BLaER1 (cell line): ENCODE results near the gene JAGN1.
A peak's percentile ranks its signal among the peaks of the same experiment; 100 is the strongest.

Experiments used
- H3K27ac ChIP-seq: shearing (Covaris generic); formaldehyde crosslinking; 2 replicates; pipeline ENCODE4 v1.8.1; 2022
- H3K27me3 ChIP-seq: shearing (Covaris generic); formaldehyde crosslinking; 2 replicates; pipeline ENCODE4 v1.8.1; 2022
- H3K36me3 ChIP-seq: shearing (Covaris generic); formaldehyde crosslinking; 2 replicates; pipeline ENCODE4 v1.8.1; 2022
- H3K4me1 ChIP-seq: shearing (Covaris generic); formaldehyde crosslinking; 2 replicates; pipeline ENCODE4 v1.8.1; 2022
- H3K4me2 ChIP-seq: shearing (Covaris generic); formaldehyde crosslinking; 2 replicates; pipeline ENCODE4 v1.8.1; 2022
- H3K4me3 ChIP-seq: shearing (Covaris generic); formaldehyde crosslinking; 2 replicates; pipeline ENCODE4 v1.8.1; 2022
- H3K9ac ChIP-seq: shearing (Covaris generic); formaldehyde crosslinking; 2 replicates; pipeline ENCODE4 v1.8.1; 2022
- H3K9me3 ChIP-seq: shearing (Covaris generic); formaldehyde crosslinking; 2 replicates; pipeline ENCODE4 v1.8.1; 2022
- H4K20me1 ChIP-seq: shearing (Covaris generic); formaldehyde crosslinking; 2 replicates; pipeline ENCODE4 v1.8.1; 2022
- Cebpa-rat ChIP-seq: shearing (Covaris generic); IDR thresholded peaks from 2 replicates; pipeline ENCODE4 v1.8.1; 2022

The JAGN1 gene

GRCh38 chr3:9906480-9906879 is 16.1 kb downstream of the JAGN1 start:
- H3K4me1 ChIP-seq: peaks cover 22% of the 10 kb centered on the region
- no peaks in the 10 kb centered on the region for H3K27me3 ChIP-seq
- no peaks in the 10 kb centered on the region for H3K36me3 ChIP-seq

GRCh38 chr3:9908286-9908685 is 17.9 kb downstream of the JAGN1 start:
- Histone ChIP-seq H4K20me1 (no peaks in the 10 kb centered on the region), H3K9me3 (no peaks in the 10 kb centered on the region)

More at GRCh38 chr3:9906480-9906879, 16.1 kb downstream of the JAGN1 start:
- no peak overlapping the region for H3K4me3 ChIP-seq
- no peak for TF ChIP-seq Cebpa-rat
- no peaks in the 10 kb centered on the region for H4K20me1 ChIP-seq
- no peak overlapping the region for H3K27ac ChIP-seq
- H3K9me3 ChIP-seq: no peaks in the 10 kb centered on the region
- no peak overlapping the region for H3K4me2 ChIP-seq
- no peak overlapping the region for H3K9ac ChIP-seq

GRCh38 chr3:9909221-9910013 is 19.0 kb downstream of the JAGN1 start:
- Histone ChIP-seq H3K36me3 (no peaks in the 10 kb centered on the region), H3K4me3 (no peak overlapping the region), H3K4me1 (peaks cover 9% of the 10 kb centered on the region), H3K9me3 (no peaks in the 10 kb centered on the region), H3K27ac (no peak overlapping the region), H3K9ac (no peak overlapping the region), H4K20me1 (no peaks in the 10 kb centered on the region), H3K27me3 (peaks cover 3% of the 10 kb centered on the region; the same call in 1 of the 2 replicates), H3K4me2 (no peak overlapping the region)
- TF ChIP-seq Cebpa-rat: no peak

More at GRCh38 chr3:9908286-9908685, 17.9 kb downstream of the JAGN1 start:
- Histone ChIP-seq H3K4me1 (peaks cover 4% of the 10 kb centered on the region), H3K36me3 (no peaks in the 10 kb centered on the region), H3K9ac (no peak overlapping the region), H3K27ac (no peak overlapping the region), H3K4me2 (no peak overlapping the region), H3K4me3 (no peak overlapping the region), H3K27me3 (no peaks in the 10 kb centered on the region)
- TF ChIP-seq Cebpa-rat: no peak

GRCh38 chr3:9911863-9912262 is 21.5 kb downstream of the JAGN1 start:
- H3K36me3 ChIP-seq: no peaks in the 10 kb centered on the region
- H3K9me3 ChIP-seq: no peaks in the 10 kb centered on the region
- H3K4me3 ChIP-seq: no peak overlapping the region
- H3K4me2 ChIP-seq: no peak overlapping the region
- no peaks in the 10 kb centered on the region for H4K20me1 ChIP-seq
- H3K27me3 ChIP-seq: peaks cover 19% of the 10 kb centered on the region
- H3K4me1 ChIP-seq: peaks cover 34% of the 10 kb centered on the region
- TF ChIP-seq Cebpa-rat: no peak
- H3K27ac ChIP-seq: no peak overlapping the region
- H3K9ac ChIP-seq: no peak overlapping the region

- Histone ChIP-seq H3K4me3 (no peak overlapping the region), H3K9ac (no peak overlapping the region), H3K27me3 (peaks cover 19% of the 10 kb centered on the region), H3K4me1 (peaks cover 39% of the 10 kb centered on the region), H4K20me1 (no peaks in the 10 kb centered on the region), H3K9me3 (no peaks in the 10 kb centered on the region), H3K27ac (no peak overlapping the region), H3K36me3 (no peaks in the 10 kb centered on the region), H3K4me2 (no peak overlapping the region)
- TF ChIP-seq Cebpa-rat: no peak
Measured at GRCh38 chr3:9912294-9912935, 22.0 kb downstream of the JAGN1 start.

GRCh38 chr3:9913601-9914000 is 23.2 kb downstream of the JAGN1 start:
- H3K4me2 ChIP-seq: peak overlapping the region; percentile 14; the same call in 1 of the 2 replicates
- H3K4me1 ChIP-seq: peaks cover 43% of the 10 kb centered on the region
- no peak overlapping the region for H3K9ac ChIP-seq
- no peak overlapping the region for H3K27ac ChIP-seq
- H3K4me3 ChIP-seq: no peak overlapping the region
- peaks cover 19% of the 10 kb centered on the region for H3K27me3 ChIP-seq
- H3K9me3 ChIP-seq: no peaks in the 10 kb centered on the region
- H3K36me3 ChIP-seq: no peaks in the 10 kb centered on the region
- no peaks in the 10 kb centered on the region for H4K20me1 ChIP-seq
- no peak for TF ChIP-seq Cebpa-rat

- H3K27me3 ChIP-seq: peaks cover 19% of the 10 kb centered on the region
- H3K4me1 ChIP-seq: peaks cover 43% of the 10 kb centered on the region
- no peak for TF ChIP-seq Cebpa-rat
- no peak overlapping the region for H3K27ac ChIP-seq
- no peaks in the 10 kb centered on the region for H3K36me3 ChIP-seq
- no peak overlapping the region for H3K9ac ChIP-seq
- no peaks in the 10 kb centered on the region for H4K20me1 ChIP-seq
- H3K4me2 ChIP-seq: peak overlapping the region; percentile 100
- no peak overlapping the region for H3K4me3 ChIP-seq
- H3K9me3 ChIP-seq: no peaks in the 10 kb centered on the region
Measured at GRCh38 chr3:9914011-9914410, 23.6 kb downstream of the JAGN1 start.

- peak overlapping the region; percentile 73 for H3K9ac ChIP-seq
- H3K27ac ChIP-seq: peak overlapping the region; percentile 75
Measured at GRCh38 chr3:9914559-9915253, 24.3 kb downstream of the JAGN1 start.

GRCh38 chr3:9915254-9916141 is 25.1 kb downstream of the JAGN1 start:
- Histone ChIP-seq H3K27me3 (peaks cover 19% of the 10 kb centered on the region), H3K4me3 (peak overlapping the region; percentile 74), H3K9ac (peak overlapping the region; percentile 73), H3K27ac (peak overlapping the region; percentile 75), H3K4me1 (peaks cover 43% of the 10 kb centered on the region), H3K36me3 (no peaks in the 10 kb centered on the region), H3K4me2 (peak overlapping the region; percentile 100), H4K20me1 (no peaks in the 10 kb centered on the region), H3K9me3 (no peaks in the 10 kb centered on the region)
- TF ChIP-seq Cebpa-rat: no peak

More at GRCh38 chr3:9914559-9915253, 24.3 kb downstream of the JAGN1 start:
- Histone ChIP-seq H3K36me3 (no peaks in the 10 kb centered on the region), H3K27me3 (peaks cover 19% of the 10 kb centered on the region), H3K9me3 (no peaks in the 10 kb centered on the region), H3K4me3 (peak overlapping the region; percentile 74), H4K20me1 (no peaks in the 10 kb centered on the region), H3K4me1 (peaks cover 43% of the 10 kb centered on the region), H3K4me2 (peak overlapping the region; percentile 100)
- TF ChIP-seq Cebpa-rat: no peak
